Activated T-helper 9 cell treated with anti-CD3 and anti-CD28 coated beads, Interleukin-2, amount 50 U/mL, for 16 hours (primary cell): Measurements from ENCODE around the gene ROBO4.

Experiments
- DNase-seq: peaks from one replicate; pipeline ENCODE4 v3.0.0-alpha.2; 2020; ENCODE audit warnings: low read depth

Gene ROBO4

GRCh38 chr11:124841201-124841600 is 56.5 kb downstream of the ROBO4 start:
- no peak for DNase-seq

GRCh38 chr11:124840666-124841065 is 57.0 kb downstream of the ROBO4 start:
- no peak for DNase-seq

GRCh38 chr11:124839972-124840621 is 57.6 kb downstream of the ROBO4 start:
- DNase-seq: no peak

GRCh38 chr11:124839128-124839971 is 58.3 kb downstream of the ROBO4 start:
- DNase-seq: no peak

- DNase-seq: no peak
Measured at GRCh38 chr11:124838805-124839127, 58.9 kb downstream of the ROBO4 start.

GRCh38 chr11:124837491-124837856 is 60.2 kb downstream of the ROBO4 start:
- no peak for DNase-seq

- no peak for DNase-seq
Measured at GRCh38 chr11:124835918-124836317, 61.7 kb downstream of the ROBO4 start.

- DNase-seq: no peak
Measured at GRCh38 chr11:124834526-124835180, 63.0 kb downstream of the ROBO4 start.
